Spinal cord (tissue), 10 donors: ENCODE data around the gene VDR. TPM values are rescaled to one million over a fixed set of nuclear protein-coding genes. Genes with fewer than 3 reads are reported as not detected.
A peak's percentile ranks its signal among the peaks of the same experiment; 100 is the strongest.

Source experiments
- DNase-seq, 6 donors: peaks; one replicate each; pipeline versions ENCODE4 v3.0.0 to v3.0.0-alpha.2; 2013 to 2015; ENCODE audit warnings: low spot score in 6 of 6, low read depth in 4 of 6
- H3K27ac ChIP-seq: one replicate; pipeline ENCODE4 v1.5.1; 2013; ENCODE audit warnings: low read depth, low read length, control low read depth
- H3K27me3 ChIP-seq: one replicate; pipeline ENCODE4 v1.6.1; 2013; ENCODE audit warnings: low read length; ENCODE audit not compliant: control insufficient read depth, insufficient read depth
- H3K36me3 ChIP-seq: one replicate; pipeline ENCODE4 v1.6.1; 2013; ENCODE audit warnings: low read length; ENCODE audit not compliant: control insufficient read depth, insufficient read depth
- H3K4me1 ChIP-seq: one replicate; pipeline ENCODE4 v1.6.1; 2013; ENCODE audit warnings: low read length; ENCODE audit not compliant: control insufficient read depth, insufficient read depth
- H3K4me3 ChIP-seq: one replicate; pipeline ENCODE4 v1.5.1; 2013; ENCODE audit warnings: low read depth, low read length, control low read depth
- H3K9me3 ChIP-seq: one replicate; pipeline ENCODE4 v1.6.1; 2013; ENCODE audit warnings: low read length; ENCODE audit not compliant: control insufficient read depth, insufficient read depth
- WGBS: methylation state at CpG from one replicate; pipeline ENCODE4 v1.1.5; 2013; ENCODE audit warnings: missing lambda C conversion rate; ENCODE audit not compliant: insufficient coverage; 5-methylcytosine and 5-hydroxymethylcytosine counted together
- polyA plus RNA-seq, 2 donors: library from polyadenylated mRNA; unstranded; fragments of 120-200 nt; gene quantifications; one replicate each; pipeline ENCODE4 v1.2.1, GENCODE V29; 2013; ENCODE audit not compliant: insufficient read length in 2 of 2
- total RNA-seq, 2 donors: library from RNA; depleted of rRNA in 1 of 2; stranded (reverse); fragments of 120-200 nt in 1 of 2; fragments of >200 nt in 1 of 2; gene quantifications; one replicate each; pipeline versions ENCODE4 v1.2.3 to v1.2.4, GENCODE V29; 2013 to 2014
- donor health status: healthy.

VDR gene
- total and polyA plus RNA-seq, 4 donors, result 0.17 to 0.50 (median 0.39) TPM

- 100% methylated on average over 1 of the region's 4 CpGs for WGBS
- Histone ChIP-seq H3K36me3 (no peaks in the 10 kb centered on the region), H3K27me3 (no peaks in the 10 kb centered on the region)
These were observed 27.7 kb downstream of the VDR start for GRCh38 chr12:47877081-47877480.

DNA sequence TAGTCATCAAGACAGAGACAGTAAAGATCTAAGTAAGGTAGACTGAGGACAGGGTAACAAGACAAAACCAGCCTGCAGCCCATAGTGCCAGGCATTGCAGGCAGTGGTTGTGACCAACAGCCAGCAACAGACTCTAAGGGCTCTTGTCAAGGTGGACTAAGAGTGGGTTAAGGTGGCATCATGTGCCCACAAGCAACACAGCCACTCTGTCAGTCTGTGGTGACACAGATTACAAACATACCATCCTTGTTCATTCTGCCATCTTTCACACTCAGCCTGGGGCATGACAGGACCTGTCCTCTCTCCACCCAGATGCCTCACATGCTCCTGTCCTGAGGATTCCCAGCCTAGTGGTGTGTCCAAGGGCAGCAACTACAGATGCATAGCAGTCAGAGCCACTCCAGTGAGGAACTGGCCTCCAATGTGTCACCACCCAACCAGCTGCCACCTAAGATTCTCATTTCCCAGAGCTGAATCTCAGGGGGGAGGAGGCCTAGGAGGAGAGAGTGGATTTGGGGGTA, 28.3 kb downstream of the VDR start:
- no peaks in the 10 kb centered on the region for H3K4me1 ChIP-seq
- no peak for DNase-seq
- no peaks in the 10 kb centered on the region for H3K36me3 ChIP-seq
- H3K27ac ChIP-seq, result no peak overlapping the region
- no peaks in the 10 kb centered on the region for H3K9me3 ChIP-seq
- no peak overlapping the region for H3K4me3 ChIP-seq
- H3K27me3 ChIP-seq, result no peaks in the 10 kb centered on the region

More at GRCh38 chr12:47877081-47877480, 27.7 kb downstream of the VDR start:
- no peak for DNase-seq
- Histone ChIP-seq H3K27ac (no peak overlapping the region), H3K4me1 (peaks cover 1% of the 10 kb centered on the region), H3K9me3 (no peaks in the 10 kb centered on the region), H3K4me3 (no peak overlapping the region)

- Histone ChIP-seq H3K4me3 (no peak overlapping the region), H3K9me3 (no peaks in the 10 kb centered on the region), H3K27ac (no peak overlapping the region), H3K4me1 (no peaks in the 10 kb centered on the region), H3K36me3 (no peaks in the 10 kb centered on the region), H3K27me3 (no peaks in the 10 kb centered on the region)
- no peak for DNase-seq
- WGBS, result 92% methylated on average over 2 of the region's 2 CpGs
These were observed 28.9 kb downstream of the VDR start for GRCh38 chr12:47875746-47876439.

GRCh38 chr12:47874316-47874715, 30.5 kb downstream of the VDR start:
- Histone ChIP-seq H3K4me1 (no peaks in the 10 kb centered on the region), H3K36me3 (no peaks in the 10 kb centered on the region), H3K27ac (no peak overlapping the region), H3K27me3 (no peaks in the 10 kb centered on the region), H3K4me3 (no peak overlapping the region), H3K9me3 (no peaks in the 10 kb centered on the region)
- WGBS, result 75% methylated on average over 4 of the region's 5 CpGs
- no peak for DNase-seq

DNA sequence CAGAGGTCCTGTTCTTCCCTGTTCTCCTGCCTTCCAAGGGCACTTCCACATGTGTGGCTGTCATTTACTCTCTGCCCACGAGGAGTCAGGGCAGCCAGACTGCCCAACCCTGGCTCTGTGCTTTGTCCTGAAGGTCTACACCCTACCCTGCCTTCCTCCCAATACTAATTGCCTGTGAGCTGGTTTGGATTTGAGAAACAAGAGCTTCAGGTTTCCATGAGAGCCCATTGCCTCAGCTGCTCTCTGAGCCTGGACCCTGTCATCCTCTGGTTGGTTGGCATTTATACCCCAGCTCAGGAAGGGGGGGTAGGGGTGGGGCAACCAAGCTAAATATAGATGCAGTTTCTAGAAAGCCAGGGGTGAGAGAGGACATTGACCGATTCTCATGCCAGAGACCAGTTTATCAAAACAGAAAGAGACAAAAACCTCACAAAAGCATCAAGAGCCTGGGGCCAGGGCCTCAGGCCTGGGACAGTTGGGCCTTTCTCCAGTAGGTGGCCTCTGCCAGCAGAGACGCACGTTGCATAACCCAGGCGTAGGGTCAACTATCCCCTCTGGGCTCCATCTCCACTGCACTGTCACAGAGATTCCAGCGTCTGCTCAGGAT, 34.5 kb downstream of the VDR start:
- DNase-seq, result no peak

DNA sequence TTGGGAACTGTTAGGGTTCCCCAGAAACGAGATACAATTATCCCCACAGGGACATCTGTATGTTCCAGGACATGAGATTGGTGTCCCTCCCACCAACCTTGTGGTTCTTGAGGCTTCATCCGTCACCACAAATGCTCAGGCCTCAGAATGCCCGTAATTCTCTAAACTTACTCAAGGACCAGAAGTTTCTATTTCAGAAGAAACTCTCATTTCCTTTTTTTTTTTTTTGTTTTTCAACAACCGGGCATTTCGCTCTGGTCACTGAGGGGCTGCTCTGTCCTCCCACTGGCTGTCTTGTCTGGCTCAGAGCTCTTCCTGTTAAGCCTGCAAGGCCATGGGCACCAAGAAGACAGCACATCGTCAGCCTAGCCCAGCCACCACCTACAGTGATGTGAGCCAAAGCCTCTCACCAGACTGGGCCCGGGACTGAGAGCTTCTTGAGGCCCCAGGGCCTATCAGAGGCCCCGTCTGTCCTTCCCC, 36.2 kb downstream of the VDR start:
- peaks cover 5% of the 10 kb centered on the region for H3K4me1 ChIP-seq
- no peak for DNase-seq
- no peaks in the 10 kb centered on the region for H3K36me3 ChIP-seq
- no peaks in the 10 kb centered on the region for H3K9me3 ChIP-seq
- H3K27me3 ChIP-seq, result no peaks in the 10 kb centered on the region
- no peak overlapping the region for H3K4me3 ChIP-seq
- 89% methylated on average over 7 of the region's 8 CpGs for WGBS
- no peak overlapping the region for H3K27ac ChIP-seq

More for the DNA sequence above, 34.5 kb downstream of the VDR start:
- H3K36me3 ChIP-seq, result no peaks in the 10 kb centered on the region
- no peaks in the 10 kb centered on the region for H3K27me3 ChIP-seq
- H3K9me3 ChIP-seq, result no peaks in the 10 kb centered on the region
- 60% methylated on average over 1 of the region's 6 CpGs for WGBS
- no peak overlapping the region for H3K4me3 ChIP-seq
- no peak overlapping the region for H3K27ac ChIP-seq
- peaks cover 5% of the 10 kb centered on the region for H3K4me1 ChIP-seq

DNA sequence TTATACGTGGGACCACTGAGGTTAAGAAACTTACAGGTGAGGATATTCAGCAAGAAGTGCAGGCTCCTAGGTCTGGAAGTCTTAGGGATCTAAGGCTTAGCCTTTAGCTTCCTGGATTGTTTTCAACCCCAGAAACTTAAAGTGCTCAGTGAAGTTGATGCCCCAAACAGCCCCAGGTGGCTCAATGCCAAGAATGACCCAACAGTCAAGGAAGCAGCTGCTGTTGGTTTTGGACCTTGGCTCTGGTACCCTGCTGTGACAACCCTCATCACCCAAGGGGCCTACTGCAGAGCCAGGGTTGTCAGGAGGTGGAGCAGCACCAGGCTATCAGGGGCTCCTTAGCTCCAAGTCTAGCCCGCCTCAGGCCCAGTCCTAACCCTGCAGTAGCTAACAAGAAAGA, 36.8 kb downstream of the VDR start:
- Histone ChIP-seq H3K27ac (no peak overlapping the region), H3K4me3 (no peak overlapping the region), H3K4me1 (peaks cover 5% of the 10 kb centered on the region), H3K27me3 (no peaks in the 10 kb centered on the region), H3K36me3 (no peaks in the 10 kb centered on the region), H3K9me3 (no peaks in the 10 kb centered on the region)
- WGBS, result 90% methylated on average over 1 of the region's 2 CpGs
- peak in 1 of 6 donors; percentile 24 for DNase-seq

DNA sequence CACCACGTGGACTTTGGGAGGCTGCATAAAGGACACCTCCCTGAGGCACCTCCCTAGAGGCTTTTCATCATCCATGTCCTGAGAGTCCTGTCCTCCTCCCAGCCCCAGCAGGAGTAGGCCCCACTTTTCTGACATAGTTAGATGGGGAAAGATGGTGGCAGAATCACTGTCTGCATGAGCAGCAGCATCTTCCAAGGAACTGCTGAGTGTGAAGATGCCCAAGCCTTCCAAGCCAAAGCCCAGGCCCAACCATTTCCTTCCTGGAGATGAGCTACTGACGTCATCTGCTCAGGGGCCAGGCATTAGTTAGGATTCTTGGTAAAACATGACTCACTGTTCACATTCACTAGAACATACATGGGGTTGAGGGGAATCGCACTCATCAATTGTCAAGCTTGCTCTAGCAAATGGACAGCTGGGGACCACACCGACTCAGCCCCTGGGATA, 37.3 kb downstream of the VDR start:
- WGBS, result 100% methylated on average over 3 of the region's 4 CpGs
- H3K36me3 ChIP-seq, result no peaks in the 10 kb centered on the region
- H3K4me3 ChIP-seq, result no peak overlapping the region

DNA sequence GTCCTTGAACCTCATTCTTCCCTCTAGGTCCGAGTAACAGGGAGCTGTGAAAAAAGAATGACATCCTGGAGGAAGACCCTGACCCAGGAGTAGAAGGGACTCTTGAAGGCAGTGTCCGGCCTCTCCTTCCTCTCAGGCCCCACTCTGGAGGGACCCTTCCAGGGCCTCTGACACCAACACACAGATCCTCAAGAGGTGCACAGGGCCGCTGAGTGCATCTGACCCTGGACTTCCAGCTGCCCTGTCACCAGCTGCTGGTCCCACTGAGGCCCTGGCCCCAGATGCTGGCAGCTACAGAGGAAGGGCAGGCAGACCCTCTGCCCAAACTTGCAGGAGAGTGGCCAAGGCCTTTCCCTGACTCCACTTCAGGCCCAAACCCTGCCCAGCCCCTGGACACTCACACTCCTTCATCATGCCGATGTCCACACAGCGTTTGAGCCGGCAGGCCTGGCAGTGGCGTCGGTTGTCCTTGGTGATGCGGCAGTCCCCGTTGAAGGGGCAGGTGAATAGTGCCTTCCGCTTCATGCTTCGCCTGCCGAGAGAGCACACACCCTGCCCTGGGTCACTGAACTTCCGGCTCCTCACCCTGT, 40.1 kb downstream of the VDR start:
- 93% methylated on average over 14 of the region's 14 CpGs for WGBS
- Histone ChIP-seq H3K4me1 (peaks cover 5% of the 10 kb centered on the region), H3K9me3 (no peaks in the 10 kb centered on the region), H3K27me3 (no peaks in the 10 kb centered on the region), H3K4me3 (no peak overlapping the region), H3K36me3 (no peaks in the 10 kb centered on the region), H3K27ac (no peak overlapping the region)
- DNase-seq, result no peak

More for the DNA sequence above, 37.3 kb downstream of the VDR start:
- Histone ChIP-seq H3K9me3 (no peaks in the 10 kb centered on the region), H3K4me1 (peaks cover 5% of the 10 kb centered on the region), H3K27me3 (no peaks in the 10 kb centered on the region), H3K27ac (no peak overlapping the region)
- no peak for DNase-seq
